GM18499 (cell line): ENCODE data around the gene DNAJB5.
"Not testable (repeated sequence)": the region's sequence is repeated elsewhere in the genome, so short reads cannot be mapped to it uniquely, and the experiment has no call there.

Experiments used
- ATAC-seq: cut with Tn5 transposase; IDR thresholded peaks from one replicate; pipeline ENCODE4 v1.9.1; 2021; ENCODE audit warnings: moderate number of reproducible peaks; ENCODE audit not compliant: insufficient read depth, unreplicated experiment

Gene DNAJB5

DNA sequence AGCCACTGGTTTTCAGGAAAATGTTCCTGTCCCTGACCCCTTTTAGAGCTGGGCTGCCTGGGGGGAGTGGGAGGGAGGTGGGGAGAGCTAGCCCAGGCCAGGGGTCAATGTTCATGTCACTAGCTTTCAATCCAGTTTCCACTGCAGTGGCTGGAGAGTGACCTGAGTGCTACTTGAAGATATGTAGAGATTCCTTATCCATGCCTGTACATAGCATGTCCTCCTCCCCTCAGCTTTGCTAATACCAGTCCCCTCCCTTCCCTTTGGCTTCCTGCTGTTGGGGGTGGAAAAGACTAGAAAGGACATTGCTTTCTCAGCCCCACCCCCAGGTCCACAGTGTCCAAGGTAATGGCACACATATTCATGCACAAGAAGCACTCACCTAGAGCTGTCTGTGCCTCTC, 7.8 kb downstream of the DNAJB5 start:
- no peak for ATAC-seq

DNA sequence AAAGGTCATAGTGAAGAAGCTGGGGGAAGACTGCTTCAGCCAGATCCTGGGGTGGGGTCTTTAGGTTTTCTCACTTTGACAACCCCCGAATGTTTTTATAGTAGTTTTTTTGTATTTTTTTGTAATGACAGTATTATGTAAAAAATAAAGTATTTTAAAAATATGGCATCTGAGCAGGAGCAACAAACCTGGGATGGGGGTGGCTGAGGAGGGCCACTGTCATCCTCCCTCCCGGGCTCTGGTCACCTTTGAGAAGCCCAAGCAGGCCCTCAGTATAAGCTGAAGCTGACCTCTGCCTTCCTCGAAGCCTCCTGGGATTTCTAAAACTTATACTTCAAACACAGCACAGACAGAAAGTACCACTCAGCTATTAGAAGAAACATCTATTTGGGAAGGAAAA, 8.7 kb downstream of the DNAJB5 start:
- no peak for ATAC-seq

DNA sequence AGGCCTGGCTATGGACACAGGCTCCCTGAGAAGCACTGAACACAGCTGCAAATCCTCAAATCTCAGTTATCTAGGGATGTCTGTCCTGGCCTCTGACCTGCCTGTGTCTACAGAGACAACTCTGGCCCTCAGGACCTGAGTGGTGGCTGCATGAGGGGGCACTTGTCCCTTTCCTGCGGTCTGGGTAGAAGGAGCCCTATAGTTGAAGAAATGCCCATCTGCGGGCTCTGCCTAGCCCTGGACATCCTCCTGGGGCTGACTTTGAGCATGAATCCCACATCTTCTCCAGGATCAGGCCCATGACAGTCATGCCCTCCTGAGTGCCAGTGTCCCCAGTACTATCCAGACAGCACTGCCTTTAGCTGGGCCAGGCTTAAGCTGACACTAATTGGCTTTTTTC, 10.0 kb downstream of the DNAJB5 start:
- no peak for ATAC-seq

DNA sequence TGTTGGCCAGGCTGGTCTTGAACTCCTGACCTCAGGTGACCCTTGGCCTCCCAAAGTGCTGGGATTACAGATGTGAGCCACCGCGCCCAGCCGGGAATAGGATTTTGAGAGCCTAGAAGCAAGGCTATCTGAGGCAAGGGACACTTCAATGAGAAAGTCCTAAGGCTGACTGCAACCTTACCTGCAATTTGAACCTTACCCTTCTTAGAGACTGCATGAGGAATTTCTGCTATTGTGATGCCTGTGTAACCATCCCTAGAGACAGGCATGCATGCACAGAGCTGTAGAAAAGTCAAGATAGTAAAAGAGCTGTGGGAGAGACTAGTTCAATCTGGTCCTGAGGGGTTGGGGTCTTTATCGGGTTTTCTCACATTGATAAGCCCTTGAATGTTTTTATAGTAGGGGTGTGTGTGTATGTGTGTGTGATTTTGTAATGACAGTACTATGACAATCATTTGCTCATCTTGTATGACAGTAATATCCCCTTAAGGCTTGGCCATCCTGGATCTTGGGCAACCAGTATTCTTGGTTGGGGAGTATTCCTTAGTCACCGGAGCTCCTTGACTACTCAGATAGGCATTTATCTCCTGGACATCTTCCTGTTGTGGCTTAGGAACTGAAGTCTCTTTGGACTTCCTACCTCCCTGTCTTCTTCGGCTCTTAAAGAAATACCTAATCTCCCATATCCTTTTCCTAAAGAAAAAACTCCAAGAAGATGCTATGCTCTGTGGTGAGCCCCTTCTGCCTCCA, 11.2 kb downstream of the DNAJB5 start:
- ATAC-seq: no peak

DNA sequence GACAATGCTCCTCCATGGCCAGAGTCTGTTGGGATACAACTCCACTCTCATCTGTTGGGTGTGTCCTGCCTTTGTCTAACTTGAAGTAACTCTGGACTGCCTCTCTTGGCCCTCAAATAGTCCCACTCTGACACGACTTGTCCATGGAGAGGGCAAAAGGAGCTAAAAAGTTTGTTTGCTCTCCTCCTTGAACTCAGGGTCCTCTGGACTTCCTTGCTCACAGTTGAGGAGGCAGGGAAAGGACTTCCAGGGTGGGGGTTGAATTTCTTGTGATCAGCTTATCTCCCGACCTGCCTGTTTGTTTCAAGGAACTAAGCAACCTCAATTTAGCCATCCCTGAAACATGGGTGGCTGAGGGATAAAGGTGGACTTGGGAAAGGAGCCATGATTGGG, 11.7 kb downstream of the DNAJB5 start:
- ATAC-seq: no peak

DNA sequence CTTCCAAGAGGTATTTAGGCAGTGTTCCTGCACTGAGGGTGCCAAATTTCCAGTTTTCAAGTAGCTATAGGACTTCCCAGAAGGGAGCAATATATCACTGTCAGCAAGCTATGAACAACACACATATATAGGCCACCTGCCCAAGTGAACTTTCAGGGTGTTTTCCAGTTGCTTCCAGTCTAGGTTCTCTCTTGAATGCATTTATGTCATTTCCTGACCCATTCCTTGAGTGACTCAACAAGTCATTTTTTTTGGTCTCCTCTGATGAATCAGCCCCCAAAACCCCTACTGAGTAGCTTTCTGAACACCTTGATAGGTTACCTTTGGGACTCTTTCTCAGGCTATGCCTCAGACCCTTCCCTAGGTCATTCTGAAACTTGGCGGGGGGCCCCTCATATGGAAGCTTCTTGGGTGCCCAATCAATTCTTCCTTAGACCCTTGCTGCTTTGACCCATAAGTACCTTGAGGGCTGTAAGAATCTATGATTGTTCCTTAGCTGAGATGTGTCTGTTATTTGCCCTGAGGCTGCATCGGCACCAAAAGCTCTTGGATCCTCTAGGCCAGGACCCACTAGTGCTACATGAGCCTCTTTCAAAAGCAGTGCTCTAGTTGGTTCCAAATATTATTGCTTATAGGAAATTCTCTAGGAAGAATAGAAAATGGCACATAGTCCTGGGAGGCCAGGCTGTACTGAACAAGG, 12.4 kb downstream of the DNAJB5 start:
- no peak for ATAC-seq

DNA sequence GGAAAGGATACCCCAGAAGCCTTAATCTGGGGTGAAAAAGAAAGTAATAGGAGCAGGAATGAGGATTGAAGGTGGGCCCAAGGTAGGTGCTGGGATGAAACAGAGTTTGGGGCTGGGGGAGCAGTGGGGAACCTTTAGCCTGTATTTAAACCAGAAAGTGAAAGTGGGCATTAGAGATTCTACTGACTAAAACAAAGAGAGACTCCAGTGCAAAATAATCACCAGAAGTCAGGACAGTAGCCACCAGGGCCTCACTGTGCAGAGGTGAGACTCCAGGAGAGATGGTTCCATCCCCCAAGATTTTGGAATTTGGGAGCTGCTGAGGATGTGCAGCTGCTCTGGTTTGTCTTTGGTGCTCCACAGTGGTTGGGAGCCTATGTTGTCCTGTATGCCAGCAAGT, 13.1 kb downstream of the DNAJB5 start:
- ATAC-seq: no peak

DNA sequence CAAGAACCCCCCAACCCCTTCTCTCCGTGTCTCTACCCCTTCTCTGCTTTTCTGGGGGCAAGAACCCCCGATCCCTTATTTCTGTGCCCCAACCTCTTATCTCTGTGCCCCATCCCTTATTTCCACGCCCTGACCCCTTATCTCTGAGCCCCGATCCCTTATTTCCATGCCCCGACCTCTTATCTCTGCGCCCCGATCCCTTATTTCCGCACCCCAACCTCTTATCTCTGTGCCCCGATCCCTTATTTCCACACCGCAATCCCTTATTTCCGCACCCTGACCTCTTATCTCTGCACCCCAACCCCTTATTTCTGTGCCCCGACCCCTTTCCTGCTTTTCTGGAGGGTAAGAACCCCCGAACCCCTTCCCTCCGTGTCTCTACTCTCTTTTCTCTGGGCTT, 14.8 kb downstream of the DNAJB5 start:
- ATAC-seq: not testable (repeated sequence)

DNA sequence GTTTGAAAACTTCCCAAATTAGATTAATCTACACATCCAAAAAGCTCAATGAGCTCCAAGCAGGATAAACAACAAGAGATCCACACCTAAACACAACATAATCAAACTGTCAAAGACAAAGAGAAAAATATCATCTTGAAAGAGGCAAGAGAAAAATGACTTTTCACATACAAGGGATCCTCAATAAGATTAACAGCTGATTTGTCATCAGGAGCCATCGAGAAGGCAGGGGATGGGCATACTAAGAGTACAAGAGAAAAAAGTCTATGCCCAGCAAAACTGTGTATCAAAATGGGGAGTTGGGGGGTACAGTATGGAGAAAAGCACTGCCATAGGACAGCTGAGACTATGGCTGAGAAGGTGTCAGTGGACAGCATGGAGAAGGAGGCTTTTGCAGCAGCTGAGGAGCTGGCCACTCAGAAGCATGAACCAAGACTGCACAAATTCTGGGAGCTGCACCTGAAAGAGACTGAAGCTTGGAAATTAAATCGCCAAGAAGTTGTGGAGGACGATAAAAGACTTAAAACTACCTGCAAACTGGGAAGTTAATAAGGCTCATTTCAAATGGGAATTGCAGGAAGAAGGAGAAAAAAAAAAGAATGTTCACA, 20.9 kb downstream of the DNAJB5 start:
- ATAC-seq: no peak

DNA sequence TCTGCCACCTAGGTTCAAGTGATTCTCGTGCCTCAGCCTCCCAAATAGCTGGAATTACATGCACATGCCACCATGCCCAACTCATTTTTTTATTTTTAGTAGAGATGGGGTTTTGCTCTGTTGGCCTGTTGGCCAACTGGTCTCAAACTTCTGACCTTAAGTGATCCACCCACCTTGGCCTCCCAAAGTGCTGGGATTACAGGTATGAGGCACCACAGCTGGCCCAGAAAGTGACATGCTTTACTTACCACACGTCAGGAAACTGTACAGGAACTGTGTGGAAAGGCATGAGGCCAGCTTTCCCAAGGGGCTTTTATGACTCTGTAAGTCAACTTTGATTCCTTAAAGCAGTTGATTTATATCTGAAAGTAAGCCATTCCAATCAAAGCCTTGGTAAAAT, 25.0 kb downstream of the DNAJB5 start:
- ATAC-seq: no peak

DNA sequence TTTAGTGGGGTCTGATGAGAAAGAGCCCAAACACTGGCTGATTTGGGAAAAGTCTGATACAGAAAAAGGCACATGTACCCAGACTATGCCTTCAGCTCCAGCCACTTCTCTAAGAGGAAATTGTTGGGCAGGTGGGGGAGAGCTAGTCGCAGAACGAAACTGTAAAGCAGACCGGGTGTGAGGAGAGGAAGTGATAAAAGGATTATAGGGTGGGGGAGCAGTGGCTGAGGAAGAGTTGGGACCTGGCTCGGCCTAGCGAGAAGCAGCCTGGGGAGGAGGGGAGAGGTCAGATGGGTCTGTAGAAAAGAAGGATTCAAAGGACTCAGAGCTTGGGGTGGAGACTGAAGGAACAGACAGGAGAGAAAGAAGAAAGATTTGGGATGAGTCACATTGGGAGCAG, 33.9 kb downstream of the DNAJB5 start:
- ATAC-seq: not testable (repeated sequence)

DNA sequence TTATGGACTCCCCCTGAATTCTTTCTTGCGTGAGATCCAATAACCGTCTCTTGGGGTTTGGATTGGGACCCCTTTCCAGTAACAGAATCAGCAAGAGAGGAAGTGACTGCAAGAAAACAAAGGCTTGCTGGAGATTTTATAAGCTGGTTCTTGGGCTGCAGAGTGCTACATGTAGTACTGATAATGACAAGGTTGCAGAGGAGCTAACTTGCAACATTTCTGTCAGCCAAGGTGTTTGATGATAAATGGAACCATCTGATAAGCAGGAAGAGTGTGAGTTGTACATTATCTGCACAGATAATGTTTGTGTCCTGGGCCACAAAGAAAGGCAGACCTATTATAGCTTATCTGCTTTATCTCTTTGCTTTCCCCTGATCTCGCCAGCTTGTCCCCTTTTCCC, 37.1 kb downstream of the DNAJB5 start:
- no peak for ATAC-seq

DNA sequence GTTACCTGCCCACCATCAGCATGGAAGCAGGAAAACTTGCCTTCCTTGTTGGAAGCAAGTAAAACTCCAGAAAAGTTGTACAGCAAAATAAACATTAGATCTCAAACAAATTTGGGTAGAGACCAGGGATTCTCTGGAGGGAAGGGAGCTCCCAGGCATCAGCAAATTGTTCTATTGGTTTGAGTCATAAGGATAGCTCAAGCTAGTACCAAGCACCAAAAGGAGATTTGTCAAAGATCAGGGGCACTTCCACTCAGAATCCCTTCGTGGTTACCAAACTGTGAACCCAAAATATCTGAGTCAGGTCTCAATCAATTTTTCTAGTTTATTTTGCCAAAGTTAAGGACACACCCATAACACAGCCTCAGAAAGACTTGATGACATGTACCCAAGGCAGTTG, 37.8 kb downstream of the DNAJB5 start:
- no peak for ATAC-seq

DNA sequence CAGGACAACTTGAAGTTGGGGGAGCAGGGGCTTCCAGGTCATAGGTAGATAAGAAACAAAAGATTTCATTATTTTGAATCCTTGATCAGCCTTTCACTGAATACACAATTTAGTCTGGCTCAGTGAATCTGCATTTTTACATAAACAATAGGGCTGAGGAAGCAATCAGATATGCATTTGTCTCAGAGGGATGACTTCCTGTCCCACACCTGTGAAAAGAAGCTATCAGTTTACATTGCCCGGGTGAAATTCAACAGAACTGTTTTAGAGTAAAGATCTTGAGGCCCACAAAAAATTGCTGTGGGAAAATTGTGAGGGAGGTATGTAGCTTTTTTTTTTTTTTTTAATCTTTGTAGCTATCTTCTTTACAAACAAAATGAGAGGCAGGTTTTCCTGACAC, 38.3 kb downstream of the DNAJB5 start:
- ATAC-seq: no peak

DNA sequence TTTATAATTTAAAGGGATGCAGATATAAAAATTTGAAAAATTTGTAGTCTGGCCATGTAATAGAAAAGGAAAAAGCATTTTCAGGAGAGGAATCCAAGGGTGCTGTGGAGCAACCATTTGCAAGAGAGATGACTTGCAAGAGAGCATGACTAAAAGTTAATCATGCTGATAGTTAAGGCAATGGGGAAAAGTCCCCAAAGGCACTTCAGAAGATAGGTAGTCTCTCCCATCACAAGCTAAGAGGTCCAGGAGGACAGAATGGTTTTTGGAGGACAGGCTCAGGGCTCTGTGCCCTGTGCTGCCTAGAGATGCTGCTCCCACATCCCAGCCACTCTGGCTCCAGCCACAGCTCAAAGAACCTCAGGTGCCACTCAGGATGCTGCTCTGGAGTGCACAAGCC, 38.8 kb downstream of the DNAJB5 start:
- no peak for ATAC-seq

DNA sequence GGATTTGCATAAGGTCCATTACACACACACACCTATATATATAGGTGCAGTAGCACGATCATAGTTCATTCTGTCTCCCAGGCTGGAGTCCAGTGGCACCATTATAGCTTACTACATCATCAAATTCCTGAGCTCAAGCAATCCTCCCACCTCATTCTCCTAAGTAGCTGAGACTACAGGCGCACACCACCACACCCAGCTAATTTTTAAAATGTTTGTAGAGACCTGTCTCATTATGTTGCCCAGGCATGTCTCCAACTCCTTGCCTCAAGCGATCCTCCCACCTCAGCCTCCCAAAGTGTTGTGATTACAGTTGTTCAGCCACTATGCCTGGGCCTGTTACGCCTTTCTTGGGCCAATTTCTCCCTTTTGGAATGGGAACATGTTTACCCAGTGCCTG, 39.7 kb downstream of the DNAJB5 start:
- no peak for ATAC-seq

DNA sequence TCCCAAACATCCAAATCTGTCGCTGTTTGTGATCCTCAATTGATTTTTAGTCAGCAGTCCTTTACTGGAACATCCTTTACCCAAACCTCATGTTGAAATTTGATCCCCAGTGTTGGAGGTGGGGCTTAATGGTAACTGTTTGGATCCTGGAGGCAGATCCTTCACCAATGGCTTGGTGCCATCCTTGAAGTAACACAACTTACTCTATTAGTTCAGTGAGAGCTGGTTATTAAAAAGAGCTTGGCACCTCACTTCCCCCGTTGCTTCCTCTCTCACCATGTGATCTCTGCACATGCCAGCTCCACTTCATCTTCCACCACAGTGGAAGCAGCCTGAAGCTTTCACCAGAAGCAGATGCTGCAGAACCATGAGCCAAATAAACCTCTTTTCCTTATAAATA, 40.3 kb downstream of the DNAJB5 start:
- ATAC-seq: no peak

DNA sequence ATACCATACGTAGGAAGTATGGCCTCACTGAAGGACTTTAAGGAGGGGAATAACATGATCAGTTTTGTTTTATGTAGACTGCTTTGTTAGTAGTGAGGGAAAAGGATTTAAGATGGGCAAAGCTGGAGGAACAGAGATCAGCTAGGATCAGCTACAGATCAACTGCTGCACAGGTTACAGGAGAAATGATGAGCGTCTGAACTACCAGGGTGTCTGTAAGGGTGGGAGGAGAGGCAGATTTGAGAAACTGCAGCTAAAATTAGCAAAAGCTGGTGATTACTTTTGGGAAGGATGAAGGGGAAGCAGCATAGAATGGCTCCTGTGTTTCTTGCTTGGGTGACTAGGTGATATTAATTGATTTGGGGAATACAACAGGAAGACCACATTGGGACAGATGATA, 43.6 kb downstream of the DNAJB5 start:
- ATAC-seq: no peak

DNA sequence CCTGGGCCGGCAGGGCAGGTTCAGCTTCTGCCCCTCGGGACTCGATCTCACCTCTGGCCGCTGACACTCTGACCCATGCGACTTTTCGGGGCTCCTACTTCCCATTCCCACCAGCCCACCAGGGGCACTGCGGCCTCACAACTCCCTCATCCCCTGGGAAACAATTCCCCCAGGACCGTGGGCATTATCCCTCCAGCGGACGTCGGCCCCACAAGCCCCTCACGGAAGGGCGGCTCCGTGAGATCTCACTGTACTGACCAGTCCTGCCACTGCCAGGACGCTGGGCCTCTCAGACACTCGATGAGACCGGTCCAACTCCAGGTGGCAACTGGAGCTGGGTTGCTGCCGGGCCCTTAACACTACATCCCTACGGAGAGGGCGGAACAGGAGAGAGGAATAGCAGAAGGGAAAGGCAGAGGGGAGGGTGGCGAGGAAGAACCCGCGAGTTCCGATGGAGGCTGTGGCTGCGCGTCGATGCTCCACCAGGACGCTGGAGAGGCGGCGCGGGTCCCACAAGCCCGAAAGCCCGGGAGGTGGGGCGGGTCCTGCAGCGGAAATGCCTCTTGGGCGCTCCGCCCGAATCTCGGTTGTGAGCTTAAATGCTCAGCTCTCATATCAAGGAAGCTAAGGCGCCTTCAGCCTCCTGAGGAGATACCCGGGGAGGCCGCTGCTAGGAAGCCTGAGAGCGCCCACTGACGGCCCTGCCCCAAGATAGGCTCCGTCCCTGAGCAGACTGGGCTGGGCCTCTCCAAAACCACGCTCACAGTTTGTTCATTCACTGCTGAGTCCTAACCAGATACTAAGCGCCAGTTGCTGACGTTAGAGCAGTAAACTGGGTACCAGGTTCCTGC, 46.5 kb downstream of the DNAJB5 start:
- ATAC-seq: no peak

DNA sequence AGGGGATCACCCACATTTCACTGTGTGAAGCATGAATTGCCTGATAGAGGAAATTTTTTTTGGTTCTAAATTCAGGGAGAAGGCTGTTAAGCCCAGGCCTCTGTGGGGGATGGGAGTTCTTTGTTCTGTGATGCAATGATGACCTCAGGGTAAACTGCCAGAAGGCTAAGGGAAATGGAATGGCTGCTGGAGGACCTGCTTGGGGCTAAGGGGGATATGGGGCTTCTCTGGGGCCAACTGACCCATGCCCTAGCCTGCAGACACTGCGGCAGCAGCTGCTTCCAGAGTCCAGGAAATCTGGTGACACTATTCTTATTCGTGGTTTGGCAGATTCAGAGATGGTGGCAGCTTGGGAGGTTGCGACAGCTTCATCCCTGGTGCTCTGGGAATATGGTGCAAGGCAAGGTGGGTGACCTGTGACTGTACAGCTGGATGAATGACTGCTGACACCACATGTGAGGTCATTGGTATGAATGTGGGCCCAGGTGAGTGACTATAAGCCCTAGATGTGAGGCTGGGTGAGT, 52.6 kb downstream of the DNAJB5 start:
- ATAC-seq: no peak
